GM19193 (cell line): ENCODE results near the gene GNG2.

ENCODE experiments used
- POLR2A ChIP-seq: IDR thresholded peaks from 4 replicates; pipeline ENCODE4 v1.6.1; 2011; ENCODE audit not compliant: insufficient read depth, insufficient read length; ENCODE audit errors: extremely low read depth

GNG2 gene

DNA sequence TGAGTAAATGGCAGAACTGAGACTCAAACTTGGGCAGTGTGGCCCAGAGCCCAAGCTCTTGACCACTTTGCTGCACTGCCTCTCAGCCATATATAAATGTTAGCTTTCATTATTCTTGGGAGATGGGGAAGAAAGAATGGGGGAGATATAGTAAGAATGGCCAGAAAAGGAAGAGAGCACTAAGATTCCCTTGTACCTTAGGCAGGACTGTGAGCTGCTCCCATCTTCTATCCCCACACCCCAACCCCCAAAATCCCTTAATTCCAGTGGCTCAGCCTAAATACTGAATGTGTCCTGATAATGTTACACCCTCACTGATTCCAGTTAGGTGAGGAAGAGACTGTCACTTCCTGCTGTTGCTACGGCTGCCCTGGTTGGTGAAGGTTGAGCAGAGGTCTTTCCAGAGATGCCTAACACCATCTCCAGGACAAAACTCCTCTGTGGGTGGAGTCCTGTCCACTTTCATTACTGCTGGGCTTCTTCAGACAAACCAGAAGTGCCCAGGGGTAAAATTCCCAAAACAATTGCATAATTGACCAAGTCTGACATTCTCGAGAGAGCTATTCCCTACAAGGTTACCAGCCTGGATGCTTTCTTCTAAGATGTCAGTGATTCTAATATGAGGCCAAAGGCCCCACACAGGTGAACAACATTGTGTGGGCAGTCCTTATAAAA is 51.8 kb downstream of the GNG2 start:
- no peak for TF ChIP-seq POLR2A

GRCh38 chr14:51914310-51914709 is 53.9 kb downstream of the GNG2 start:
- no peak for TF ChIP-seq POLR2A

- no peak for TF ChIP-seq POLR2A
These were observed 56.8 kb downstream of the GNG2 start for GRCh38 chr14:51917193-51917592.

- no peak for TF ChIP-seq POLR2A
These were observed 60.6 kb downstream of the GNG2 start for GRCh38 chr14:51921026-51921425.

GRCh38 chr14:51922624-51923023 is 62.2 kb downstream of the GNG2 start:
- no peak for TF ChIP-seq POLR2A

DNA sequence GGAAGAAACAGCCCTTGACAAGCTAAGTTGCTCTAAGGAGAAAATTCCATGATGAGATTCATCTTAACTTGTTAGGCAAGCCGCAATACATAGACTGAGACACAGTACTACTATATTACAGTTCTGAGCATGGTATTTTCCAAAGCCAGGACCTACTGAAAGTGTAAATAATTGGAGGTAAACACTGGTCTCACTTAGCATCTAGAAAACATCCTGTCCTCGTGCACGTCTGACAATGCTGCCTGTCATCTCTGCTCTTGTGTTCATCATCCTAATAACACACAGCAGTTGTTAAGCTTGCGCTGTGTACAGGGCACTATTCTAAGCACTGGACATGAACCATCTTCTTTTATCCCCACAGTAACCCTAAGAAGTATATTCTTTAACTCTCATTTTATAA is 64.2 kb downstream of the GNG2 start:
- no peak for TF ChIP-seq POLR2A

- TF ChIP-seq POLR2A = no peak
These were observed 65.6 kb downstream of the GNG2 start for GRCh38 chr14:51925980-51926379.

- TF ChIP-seq POLR2A = no peak
These were observed 66.0 kb downstream of the GNG2 start for GRCh38 chr14:51926449-51926848.

DNA sequence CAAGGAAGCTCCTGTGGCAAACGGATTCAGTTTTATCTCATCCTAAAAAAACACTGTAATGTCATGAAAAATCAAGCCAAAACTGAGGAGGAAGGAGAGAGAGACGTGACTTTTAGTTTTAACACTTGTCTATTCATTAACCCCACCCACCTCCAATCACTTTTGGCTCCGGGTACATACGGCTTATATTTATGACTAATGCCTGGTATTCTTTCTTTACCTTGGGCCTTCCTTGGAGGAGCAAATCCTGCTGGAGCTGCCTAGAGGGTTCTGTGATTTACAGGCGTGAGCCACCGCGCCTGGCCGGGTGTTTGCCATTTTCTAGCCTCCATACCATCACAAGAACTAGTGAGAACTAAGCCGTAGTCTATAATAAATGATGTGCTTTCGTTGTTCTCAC is 68.2 kb downstream of the GNG2 start:
- TF ChIP-seq POLR2A = no peak

DNA sequence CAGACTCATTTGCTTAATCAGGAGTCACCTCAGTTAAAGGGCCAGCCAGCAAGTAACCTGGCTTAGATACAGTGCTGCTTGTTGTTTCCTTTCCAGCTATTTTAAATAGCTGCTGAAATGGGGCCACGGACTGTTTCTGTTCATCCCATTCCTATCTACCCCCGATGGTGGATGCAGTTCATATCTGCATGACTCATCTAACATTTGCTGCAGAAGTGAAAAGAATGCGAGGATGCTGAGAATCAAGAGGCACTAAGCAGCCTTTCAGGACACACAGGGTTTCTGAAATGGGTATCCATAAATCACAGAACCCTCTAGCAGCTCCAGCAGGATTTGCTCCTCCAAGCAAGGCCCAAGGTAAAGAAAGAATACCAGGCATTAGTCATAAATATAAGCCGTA is 68.8 kb downstream of the GNG2 start:
- TF ChIP-seq POLR2A = no peak

GRCh38 chr14:51929910-51930682 is 69.7 kb downstream of the GNG2 start:
- TF ChIP-seq POLR2A = no peak

GRCh38 chr14:51931308-51931707 is 70.9 kb downstream of the GNG2 start:
- no peak for TF ChIP-seq POLR2A

DNA sequence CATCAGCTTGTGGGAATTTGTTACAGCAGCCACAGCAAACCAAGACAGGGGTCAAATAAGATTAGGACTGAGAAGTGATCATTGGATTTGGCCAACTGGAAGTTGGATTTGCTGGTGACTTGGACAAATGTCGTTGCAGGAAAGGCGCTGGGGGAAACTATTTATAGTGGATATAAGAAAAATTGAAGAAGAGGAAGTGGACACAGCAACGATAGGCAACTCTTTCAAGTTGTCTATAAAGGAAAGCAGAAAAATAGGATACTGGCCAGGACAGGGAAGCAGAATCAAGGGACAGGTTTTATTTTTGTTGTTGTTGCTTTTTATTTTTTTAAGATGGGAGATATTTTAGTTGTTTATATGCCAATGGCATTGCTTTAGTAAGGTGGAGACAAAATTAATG is 72.8 kb downstream of the GNG2 start:
- TF ChIP-seq POLR2A = no peak

DNA sequence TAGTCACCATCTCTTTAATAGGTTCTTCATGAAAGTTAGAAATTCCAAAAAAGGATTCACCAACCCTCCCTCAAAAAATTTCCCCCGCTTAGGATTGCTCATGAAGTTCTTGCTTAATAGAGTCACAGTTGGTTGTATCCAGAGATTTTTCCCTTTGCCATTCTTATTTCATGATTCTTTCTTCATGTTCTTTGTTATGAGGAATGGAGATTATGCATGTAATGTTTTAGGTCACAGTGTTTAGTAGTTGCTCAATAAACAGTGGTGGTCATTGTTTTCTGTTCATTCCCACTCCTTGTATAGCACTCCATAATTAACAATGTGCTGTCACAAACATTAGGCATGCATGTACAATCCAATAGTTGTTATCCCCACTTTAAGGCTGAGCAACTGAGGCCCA is 77.7 kb downstream of the GNG2 start:
- no peak for TF ChIP-seq POLR2A

DNA sequence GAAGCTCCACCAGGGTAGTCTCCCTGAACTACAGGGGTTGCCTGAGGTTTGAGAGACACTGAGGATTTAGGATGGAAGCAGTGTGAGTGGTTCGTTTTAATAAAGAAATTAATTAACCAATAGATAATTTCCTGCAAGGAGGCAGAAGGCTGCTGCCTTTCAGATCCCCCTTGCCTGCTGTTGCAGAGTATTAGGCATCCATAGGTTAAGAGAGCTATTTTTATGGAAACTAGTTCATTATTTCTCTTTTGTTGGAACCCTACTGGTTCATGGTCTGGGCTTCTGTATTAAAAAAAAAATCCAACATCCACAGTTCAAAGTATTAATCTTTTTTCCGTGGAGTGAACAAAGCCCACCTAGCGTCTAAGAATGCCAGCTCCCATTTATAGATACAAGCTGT is 78.4 kb downstream of the GNG2 start:
- TF ChIP-seq POLR2A = no peak

GRCh38 chr14:51939226-51939625 is 78.8 kb downstream of the GNG2 start:
- TF ChIP-seq POLR2A = no peak
